Effector memory CD4-positive, alpha-beta T cell (primary cell): ENCODE measurements around the gene TSEN54.
"Not testable (repeated sequence)": the region's sequence is repeated elsewhere in the genome, so short reads cannot be mapped to it uniquely, and the experiment has no call there.

Experiments used
- DNase-seq, 3 donors: peaks; one replicate each; pipeline ENCODE4 v3.0.0-alpha.2; 2020
- H3K27ac ChIP-seq: 2 replicates; pipeline ENCODE4 v1.7.0; 2013; ENCODE audit warnings: mild to moderate bottlenecking, low read length, moderate library complexity; ENCODE audit not compliant: insufficient read depth, poor library complexity, severe bottlenecking
- H3K27me3 ChIP-seq: replicated peaks from 2 replicates; pipeline ENCODE4 v1.7.0; 2013; ENCODE audit warnings: mild to moderate bottlenecking, low read length; ENCODE audit not compliant: insufficient read depth, control insufficient read depth, poor library complexity, severe bottlenecking
- H3K36me3 ChIP-seq: 2 replicates; pipeline ENCODE4 v1.7.0; 2013; ENCODE audit warnings: mild to moderate bottlenecking, low read length, moderate library complexity; ENCODE audit not compliant: control insufficient read depth, insufficient read depth
- H3K4me1 ChIP-seq: 2 replicates; pipeline ENCODE4 v1.7.0; 2013; ENCODE audit warnings: low read length, mild to moderate bottlenecking; ENCODE audit not compliant: control insufficient read depth, insufficient read depth, poor library complexity, severe bottlenecking
- H3K4me3 ChIP-seq: 2 replicates; pipeline ENCODE4 v1.7.0; 2013; ENCODE audit warnings: low read length, low read depth, mild to moderate bottlenecking; ENCODE audit not compliant: insufficient read depth, poor library complexity, severe bottlenecking
- H3K9me3 ChIP-seq: 2 replicates; pipeline ENCODE4 v1.7.0; 2013; ENCODE audit warnings: mild to moderate bottlenecking, low read length, moderate library complexity; ENCODE audit not compliant: control insufficient read depth

Gene TSEN54

GRCh38 chr17:75517297-75517865 lies 1.1 kb downstream of the TSEN54 start:
- Histone ChIP-seq H3K4me3 (peak overlapping the region; percentile 76), H3K27ac (peak overlapping the region; percentile 58), H3K9me3 (no peaks in the 10 kb centered on the region), H3K4me1 (peaks cover 30% of the 10 kb centered on the region), H3K27me3 (peaks cover 5% of the 10 kb centered on the region), H3K36me3 (peaks cover 16% of the 10 kb centered on the region)
- DNase-seq: no peak

GRCh38 chr17:75518201-75518600 lies 1.9 kb downstream of the TSEN54 start:
- peaks cover 5% of the 10 kb centered on the region for H3K27me3 ChIP-seq
- no peaks in the 10 kb centered on the region for H3K9me3 ChIP-seq
- DNase-seq: peak; percentile 12 to 49 (median 31)
- H3K36me3 ChIP-seq: peaks cover 18% of the 10 kb centered on the region
- peak overlapping the region; percentile 58 for H3K27ac ChIP-seq
- peaks cover 30% of the 10 kb centered on the region for H3K4me1 ChIP-seq
- H3K4me3 ChIP-seq: peak overlapping the region; percentile 76

- no peak overlapping the region for H3K4me3 ChIP-seq
- DNase-seq: no peak
- H3K27me3 ChIP-seq: peaks cover 5% of the 10 kb centered on the region
- H3K4me1 ChIP-seq: peaks cover 30% of the 10 kb centered on the region
- H3K9me3 ChIP-seq: no peaks in the 10 kb centered on the region
- H3K27ac ChIP-seq: peak overlapping the region; percentile 42
- peaks cover 18% of the 10 kb centered on the region for H3K36me3 ChIP-seq
Measured at GRCh38 chr17:75518983-75519537, 2.7 kb downstream of the TSEN54 start.

- Histone ChIP-seq H3K4me1 (peaks cover 29% of the 10 kb centered on the region), H3K36me3 (peaks cover 18% of the 10 kb centered on the region)
- not testable (repeated sequence) for H3K27ac ChIP-seq, H3K9me3 ChIP-seq, DNase-seq, H3K4me3 ChIP-seq, H3K27me3 ChIP-seq
Measured at GRCh38 chr17:75520413-75520812, 4.1 kb downstream of the TSEN54 start.

GRCh38 chr17:75521290-75521689 lies 5.0 kb downstream of the TSEN54 start:
- no peak for DNase-seq
- H3K9me3 ChIP-seq: no peaks in the 10 kb centered on the region
- no peak overlapping the region for H3K4me3 ChIP-seq
- no peaks in the 10 kb centered on the region for H3K27me3 ChIP-seq
- peaks cover 18% of the 10 kb centered on the region for H3K36me3 ChIP-seq
- H3K4me1 ChIP-seq: peaks cover 27% of the 10 kb centered on the region
- no peak overlapping the region for H3K27ac ChIP-seq

DNA sequence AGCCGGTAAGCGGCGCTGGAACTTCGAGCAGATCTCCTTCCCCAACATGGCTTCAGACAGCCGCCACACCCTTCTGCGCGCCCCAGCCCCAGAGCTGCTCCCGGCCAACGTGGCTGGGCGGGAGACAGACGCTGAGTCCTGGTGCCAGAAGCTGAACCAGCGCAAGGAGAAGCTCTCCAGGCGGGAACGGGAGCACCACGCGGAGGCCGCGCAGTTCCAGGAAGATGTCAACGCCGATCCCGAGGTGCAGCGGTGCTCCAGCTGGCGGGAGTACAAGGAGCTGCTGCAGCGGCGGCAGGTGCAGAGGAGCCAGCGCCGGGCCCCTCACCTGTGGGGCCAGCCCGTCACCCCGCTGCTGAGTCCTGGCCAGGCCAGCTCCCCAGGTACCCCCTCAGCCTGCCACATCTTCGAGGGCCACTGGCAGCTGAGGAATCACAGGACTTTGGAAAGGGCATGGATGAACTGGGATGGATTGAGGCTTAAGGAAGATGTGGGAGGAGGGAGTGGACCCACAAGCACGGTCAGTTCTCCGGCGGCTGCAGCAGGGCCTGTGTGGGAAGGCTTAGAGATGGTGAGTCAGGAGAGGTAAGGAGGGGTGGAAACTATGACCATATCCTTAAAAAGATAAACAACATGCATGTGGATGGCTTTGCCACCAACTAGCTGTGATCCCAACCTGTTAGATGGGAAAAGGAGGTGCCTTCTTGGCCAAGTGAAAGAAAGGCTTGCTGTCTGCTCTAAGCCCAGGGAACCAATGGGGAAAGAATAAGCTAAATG lies 5.8 kb downstream of the TSEN54 start:
- H3K36me3 ChIP-seq: peaks cover 18% of the 10 kb centered on the region
- no peak overlapping the region for H3K4me3 ChIP-seq
- H3K4me1 ChIP-seq: peaks cover 30% of the 10 kb centered on the region
- H3K9me3 ChIP-seq: no peaks in the 10 kb centered on the region
- no peak for DNase-seq
- no peaks in the 10 kb centered on the region for H3K27me3 ChIP-seq
- H3K27ac ChIP-seq: no peak overlapping the region

- no peaks in the 10 kb centered on the region for H3K27me3 ChIP-seq
- DNase-seq: no peak
- no peak overlapping the region for H3K27ac ChIP-seq
- H3K9me3 ChIP-seq: no peaks in the 10 kb centered on the region
- peaks cover 18% of the 10 kb centered on the region for H3K36me3 ChIP-seq
- H3K4me3 ChIP-seq: no peak overlapping the region
- peaks cover 19% of the 10 kb centered on the region for H3K4me1 ChIP-seq
Measured at GRCh38 chr17:75523647-75524046, 7.3 kb downstream of the TSEN54 start.

- no peak overlapping the region for H3K27ac ChIP-seq
- H3K4me1 ChIP-seq: peaks cover 13% of the 10 kb centered on the region
- DNase-seq: no peak
- H3K36me3 ChIP-seq: peaks cover 18% of the 10 kb centered on the region
- H3K9me3 ChIP-seq: no peaks in the 10 kb centered on the region
- H3K4me3 ChIP-seq: peak overlapping the region; percentile 71
- H3K27me3 ChIP-seq: no peaks in the 10 kb centered on the region
Measured at GRCh38 chr17:75524269-75524969, 8.1 kb downstream of the TSEN54 start.

DNA sequence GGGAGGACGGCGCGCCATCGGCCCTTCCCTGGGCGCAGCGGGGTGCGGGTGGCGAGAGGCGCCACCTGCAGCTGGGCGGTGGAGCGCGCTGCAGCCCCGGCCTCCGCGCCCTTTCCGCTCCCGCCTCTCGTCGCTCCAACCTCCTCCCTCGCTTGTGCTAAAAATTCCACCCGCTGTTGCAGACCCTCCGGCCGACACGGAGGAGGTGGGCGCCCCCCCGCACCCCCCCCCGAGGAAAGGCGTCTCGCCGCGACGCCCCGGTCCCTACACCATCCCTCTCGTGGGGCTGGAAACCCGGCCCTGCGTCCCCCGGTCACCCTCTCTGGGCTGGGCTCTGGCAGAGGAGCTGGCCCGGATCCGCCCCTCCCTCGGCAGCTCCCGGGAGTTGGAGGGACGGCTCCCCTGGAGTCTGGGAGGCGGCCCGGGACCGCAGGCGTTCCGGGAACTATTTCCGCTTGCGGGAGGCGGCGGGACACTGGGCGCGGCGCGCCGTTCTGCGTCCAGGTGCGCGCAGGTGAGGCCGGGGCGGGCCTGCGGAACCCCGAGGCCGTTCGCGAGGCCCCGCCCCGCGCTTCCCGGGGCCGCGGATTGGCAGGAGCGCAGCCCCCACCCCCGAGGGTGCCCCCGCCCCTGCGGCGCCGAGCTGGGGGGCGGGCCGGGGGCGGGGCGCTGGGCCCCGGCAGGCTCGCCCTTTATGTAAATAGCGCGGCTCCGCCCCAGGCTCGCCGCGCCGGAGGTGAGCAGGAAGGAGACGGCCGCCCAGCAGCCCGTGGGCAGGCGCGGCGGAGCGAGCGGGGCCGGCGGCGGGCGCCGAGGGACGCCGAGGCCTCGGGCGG lies 8.9 kb downstream of the TSEN54 start, which contains the start of gene LLGL2:
LLGL2 (plus strand) TSS at position 728 of the 836 bp plus-strand sequence. CDS start 17,730 bp downstream, outside the sequence.
- peak; percentile 77 to 80 (median 78) for DNase-seq
- H3K36me3 ChIP-seq: peaks cover 14% of the 10 kb centered on the region
- no peaks in the 10 kb centered on the region for H3K27me3 ChIP-seq
- H3K4me1 ChIP-seq: peaks cover 13% of the 10 kb centered on the region
- peak within 1 kb of the TSS; percentile 37 for H3K27ac ChIP-seq
- H3K9me3 ChIP-seq: no peaks in the 10 kb centered on the region
- H3K4me3 ChIP-seq: peak within 1 kb of the TSS; percentile 71
